ENCODE results near the gene SEL1L. TPM values are rescaled to one million over a fixed set of nuclear protein-coding genes. Genes with fewer than 3 reads are reported as not detected.

SEL1L gene
- total and polyA plus RNA-seq, 9 donors: 15.6 to 68.2 (median 44.4) TPM

- TF ChIP-seq POLR2A (IDR thresholded peaks at IDR 0.05) (no peak), EP300 (IDR thresholded peaks at IDR 0.05) (no peak), CTCF (IDR thresholded peaks at IDR 0.05) (no peak)
- Histone ChIP-seq H3K4me1 (ENCODE audit: insufficient read depth) (peaks cover 8% of the 10 kb centered on the region), H3K36me3 (no peaks in the 10 kb centered on the region), H3K4me3 (no peak overlapping the region), H3K9me3 (no peaks in the 10 kb centered on the region), H3K27ac (no peak overlapping the region), H3K27me3 (no peaks in the 10 kb centered on the region)
- intact Hi-C loops (cut with DNase I): no loop called here
- 94 to 100% (median 96%) methylated on average over 1 of the region's 1 CpG for WGBS, 3 donors
- DNase-seq: no peak
Observed at GRCh38 chr14:81429028-81429427, 104.6 kb downstream of the SEL1L start.

GRCh38 chr14:81427348-81428058, 106.2 kb downstream of the SEL1L start:
- intact Hi-C loops (cut with DNase I): no loop called here
- WGBS, 3 donors: 19 to 25% (median 22%) methylated on average over 8 of the region's 8 CpGs
- H3K4me1 ChIP-seq (ENCODE audit: insufficient read depth): peaks cover 13% of the 10 kb centered on the region
- no peak overlapping the region for H3K27ac ChIP-seq
- no peak overlapping the region for H3K4me3 ChIP-seq
- H3K27me3 ChIP-seq: no peaks in the 10 kb centered on the region
- no peak for TF ChIP-seq POLR2A (IDR thresholded peaks at IDR 0.05)
- no peak for TF ChIP-seq CTCF (IDR thresholded peaks at IDR 0.05)
- TF ChIP-seq EP300 (IDR thresholded peaks at IDR 0.05): no peak
- no peaks in the 10 kb centered on the region for H3K36me3 ChIP-seq
- no peaks in the 10 kb centered on the region for H3K9me3 ChIP-seq
- peak in 3 of 5 donors; percentile 18 to 35 (median 26) for DNase-seq

- intact Hi-C loops (cut with DNase I): no loop called here
- Histone ChIP-seq H3K4me1 (ENCODE audit: insufficient read depth) (peaks cover 11% of the 10 kb centered on the region), H3K4me3 (no peak overlapping the region), H3K9me3 (no peaks in the 10 kb centered on the region), H3K36me3 (no peaks in the 10 kb centered on the region), H3K27me3 (no peaks in the 10 kb centered on the region), H3K27ac (peak overlapping the region in 1 of 2 donors; percentile 62)
- TF ChIP-seq POLR2A (IDR thresholded peaks at IDR 0.05) (no peak), CTCF (IDR thresholded peaks at IDR 0.05) (no peak), EP300 (IDR thresholded peaks at IDR 0.05) (no peak)
- WGBS, 3 donors: 2 to 15% (median 3%) methylated on average over 6 of the region's 6 CpGs
- peak; percentile 43 to 67 (median 51) for DNase-seq
Observed at GRCh38 chr14:81423504-81423903, 110.1 kb downstream of the SEL1L start.

Other genes starting within 250 kb of the SEL1L start
- gene STON2, start 133.5 kb downstream of the SEL1L start, total RNA-seq: 10 to 100 TPM; 13.3 to 28.7 (median 17.8) TPM
- gene STON2, start 133.5 kb downstream of the SEL1L start, polyA plus RNA-seq: 1 to 10 TPM; 4.8 to 5.8 TPM

Measured in ovary (tissue), 9 donors.